Activated T-cell treated with anti-CD3 and anti-CD28 coated beads for 24 hours (primary cell): Measurements from ENCODE around the gene NLGN1.
"Not testable (repeated sequence)": the region's sequence is repeated elsewhere in the genome, so short reads cannot be mapped to it uniquely, and the experiment has no call there.

Source experiments
- DNase-seq: peaks from one replicate; pipeline ENCODE4 v3.0.0-alpha.2; 2020; ENCODE audit warnings: low read depth

Gene NLGN1

GRCh38 chr3:173429527-173429926 is 32.0 kb downstream of the NLGN1 start:
- no peak for DNase-seq

GRCh38 chr3:173430576-173430975 is 33.0 kb downstream of the NLGN1 start:
- DNase-seq: no peak

- DNase-seq: no peak
These were observed 41.5 kb downstream of the NLGN1 start for GRCh38 chr3:173439004-173439403.

- DNase-seq: no peak
These were observed 43.0 kb downstream of the NLGN1 start for GRCh38 chr3:173440514-173440913.

GRCh38 chr3:173451561-173451960 is 54.0 kb downstream of the NLGN1 start:
- not testable (repeated sequence) for DNase-seq

GRCh38 chr3:173463250-173463649 is 65.7 kb downstream of the NLGN1 start:
- no peak for DNase-seq

GRCh38 chr3:173465112-173465511 is 67.6 kb downstream of the NLGN1 start:
- no peak for DNase-seq

GRCh38 chr3:173465898-173466678 is 68.5 kb downstream of the NLGN1 start:
- DNase-seq: no peak

- no peak for DNase-seq
These were observed 70.0 kb downstream of the NLGN1 start for GRCh38 chr3:173467501-173467900.

- DNase-seq: no peak
These were observed 75.7 kb downstream of the NLGN1 start for GRCh38 chr3:173473237-173473636.

- no peak for DNase-seq
These were observed 81.8 kb downstream of the NLGN1 start for GRCh38 chr3:173479301-173479700.

- DNase-seq: no peak
These were observed 104.5 kb downstream of the NLGN1 start for GRCh38 chr3:173501931-173502489.

GRCh38 chr3:173502983-173503568 is 105.5 kb downstream of the NLGN1 start:
- DNase-seq: no peak

GRCh38 chr3:173510565-173510964 is 113.0 kb downstream of the NLGN1 start:
- DNase-seq: no peak

GRCh38 chr3:173513123-173513522 is 115.6 kb downstream of the NLGN1 start:
- DNase-seq: no peak

GRCh38 chr3:173529062-173529711 is 131.6 kb downstream of the NLGN1 start:
- DNase-seq: no peak

GRCh38 chr3:173531602-173532001 is 134.1 kb downstream of the NLGN1 start:
- no peak for DNase-seq

- no peak for DNase-seq
These were observed 140.9 kb downstream of the NLGN1 start for GRCh38 chr3:173538410-173538809.

GRCh38 chr3:173545590-173545989 is 148.0 kb downstream of the NLGN1 start:
- DNase-seq: not testable (repeated sequence)

- no peak for DNase-seq
These were observed 149.5 kb downstream of the NLGN1 start for GRCh38 chr3:173547070-173547469.

GRCh38 chr3:173548261-173548660 is 150.7 kb downstream of the NLGN1 start:
- DNase-seq: no peak

GRCh38 chr3:173552526-173552925 is 155.0 kb downstream of the NLGN1 start:
- no peak for DNase-seq
